Measurements from ENCODE around the gene SHISAL1.

- TF ChIP-seq CTCF (IDR thresholded peaks at IDR 0.05), result no peak
- no peak for TF ChIP-seq POLR2A (IDR thresholded peaks at IDR 0.05)
Measured at GRCh38 chr22:44256556-44257485, 55.9 kb downstream of the SHISAL1 start.

Measured in ovary (tissue), 3 donors.